ENCODE measurements around the gene TRPV3. TPM values are rescaled to one million over a fixed set of nuclear protein-coding genes. Genes with fewer than 3 reads are reported as not detected.
A peak's percentile ranks its signal among the peaks of the same experiment; 100 is the strongest.

The TRPV3 gene
- total and polyA plus RNA-seq, 2 of the 13 experiments (the other 11 are each of a cell fraction or from before 2014, with no cell fraction given) = 0.90 to 1.0 TPM

GRCh38 chr17:3533752-3534151 lies 23.9 kb downstream of the TRPV3 start:
- H4K20me1 ChIP-seq (ENCODE audit: insufficient read depth, low read length) = no peaks in the 10 kb centered on the region
- H2AFZ ChIP-seq (ENCODE audit: low read length) = no peak overlapping the region
- TF ChIP-seq ZKSCAN8 (CRISPR knock-in tag; IDR thresholded peaks at IDR 0.05; ENCODE audit: borderline replicate concordance) (peak; percentile 72), SMAD3 (CRISPR knock-in tag; IDR thresholded peaks at IDR 0.05) (no peak), POLR2AphosphoS2 (IDR thresholded peaks at IDR 0.05; ENCODE audit: low read depth, low read length) (no peak), ZNF503 (CRISPR knock-in tag; IDR thresholded peaks at IDR 0.05) (no peak), PTBP1 (IDR thresholded peaks at IDR 0.05; ENCODE audit: low read depth, low read length, poor library complexity, severe bottlenecking) (no peak)
- H3K9ac ChIP-seq (ENCODE audit: insufficient read depth, low read depth, low read length) = no peak overlapping the region
- no peaks in the 10 kb centered on the region for H3K27me3 ChIP-seq (ENCODE audit: control insufficient read depth in 1 of 2, insufficient read depth in 2 of 2, low read length in 2 of 2)
- H3K36me3 ChIP-seq (replicated peaks in 1 of 2; ENCODE audit: control insufficient read depth in 1 of 2, insufficient read depth in 2 of 2, low read length in 2 of 2) = no peaks in the 10 kb centered on the region
- FAIRE-seq (no peak), ATAC-seq (no peak), DNase-seq (ENCODE audit: low spot score) (no peak)
- no peaks in the 10 kb centered on the region for H3K79me2 ChIP-seq (ENCODE audit: insufficient read depth, low read length)
- ChIA-PET CTCF (ENCODE audit: low intra/inter-chr PET ratio, low total read pairs) (no interaction called here), POLR2A (no interaction called here)
- peaks cover 49% of the 10 kb centered on the region for H3K4me1 ChIP-seq (ENCODE audit: insufficient read depth, low read length)
- WGBS (ENCODE audit: low lambda C conversion rate) = 62% methylated on average over 5 of the region's 5 CpGs
- in situ Hi-C loops (cut with HindIII; ENCODE audit: extremely low pct_ligation_motif_present, low pct_unique_long_range_greater_than_20kb) (no loop called here), intact Hi-C loops (cut with micrococcal nuclease; ENCODE audit: unreplicated experiment) (loop anchor here (5.0 kb wide), 1 partner anchor 61 kb away; the partner anchor contains the start of gene SPATA22)
- no peaks in the 10 kb centered on the region for H3K9me3 ChIP-seq (ENCODE audit: low read length)
- H3K4me3 ChIP-seq (replicated peaks in 1 of 3; ENCODE audit: insufficient read depth in 1 of 3, low read depth in 2 of 3, low read length in 3 of 3) = no peak overlapping the region
- no peak overlapping the region for H3K27ac ChIP-seq (ENCODE audit: extremely low read length, insufficient read depth, low read length)
- BruUV-seq (replicated peaks) = no TSS peak
- no peak overlapping the region for H3K4me2 ChIP-seq (ENCODE audit: low read depth, low read length)

- intact Hi-C loops (cut with micrococcal nuclease; ENCODE audit: unreplicated experiment) (loop anchor here (5.0 kb wide), 1 partner anchor 60 kb away; the partner anchor contains the start of gene SPATA22), in situ Hi-C loops (cut with HindIII; ENCODE audit: extremely low pct_ligation_motif_present, low pct_unique_long_range_greater_than_20kb) (no loop called here)
- ATAC-seq (no peak), FAIRE-seq (no peak), DNase-seq (ENCODE audit: low spot score) (no peak)
- Histone ChIP-seq H3K4me2 (ENCODE audit: low read depth, low read length) (no peak overlapping the region), H3K9me3 (ENCODE audit: low read length) (no peaks in the 10 kb centered on the region), H3K4me3 (replicated peaks in 1 of 3; ENCODE audit: insufficient read depth in 1 of 3, low read depth in 2 of 3, low read length in 3 of 3) (no peak overlapping the region), H3K27ac (ENCODE audit: extremely low read length, insufficient read depth, low read length) (no peak overlapping the region), H3K4me1 (ENCODE audit: insufficient read depth, low read length) (peaks cover 49% of the 10 kb centered on the region), H3K79me2 (ENCODE audit: insufficient read depth, low read length) (no peaks in the 10 kb centered on the region), H3K9ac (ENCODE audit: insufficient read depth, low read depth, low read length) (no peak overlapping the region), H4K20me1 (ENCODE audit: insufficient read depth, low read length) (no peaks in the 10 kb centered on the region), H3K27me3 (ENCODE audit: control insufficient read depth in 1 of 2, insufficient read depth in 2 of 2, low read length in 2 of 2) (no peaks in the 10 kb centered on the region), H3K36me3 (replicated peaks in 1 of 2; ENCODE audit: control insufficient read depth in 1 of 2, insufficient read depth in 2 of 2, low read length in 2 of 2) (no peaks in the 10 kb centered on the region), H2AFZ (ENCODE audit: low read length) (no peak overlapping the region)
- TF ChIP-seq KDM5A (IDR thresholded peaks at IDR 0.05; ENCODE audit: borderline replicate concordance, low read length) (no peak), ZNF569 (CRISPR knock-in tag; IDR thresholded peaks at IDR 0.05; ENCODE audit: borderline replicate concordance) (no peak), ZBTB2 (CRISPR knock-in tag; IDR thresholded peaks at IDR 0.05; ENCODE audit: low read depth) (no peak), BORCS8-MEF2B (CRISPR knock-in tag; IDR thresholded peaks at IDR 0.05) (no peak), MIER2 (CRISPR knock-in tag; IDR thresholded peaks at IDR 0.05) (no peak), ZNF615 (CRISPR knock-in tag; IDR thresholded peaks at IDR 0.05; ENCODE audit: borderline replicate concordance) (no peak), ZNF292 (CRISPR knock-in tag; IDR thresholded peaks at IDR 0.05; ENCODE audit: borderline replicate concordance, low read depth) (no peak), RFX3 (CRISPR knock-in tag; IDR thresholded peaks at IDR 0.05) (no peak), RCOR2 (CRISPR knock-in tag; IDR thresholded peaks at IDR 0.05) (no peak), MTA3 (CRISPR knock-in tag; IDR thresholded peaks at IDR 0.05) (no peak), DPF2 (CRISPR knock-in tag; IDR thresholded peaks at IDR 0.05; ENCODE audit: borderline replicate concordance, low read depth) (no peak), ZNF7 (CRISPR knock-in tag; IDR thresholded peaks at IDR 0.05) (no peak)
- WGBS (ENCODE audit: low lambda C conversion rate) = 97% methylated on average over 3 of the region's 10 CpGs
- ChIA-PET CTCF (ENCODE audit: low intra/inter-chr PET ratio, low total read pairs) (no interaction called here), POLR2A (no interaction called here)
- BruUV-seq (replicated peaks) = no TSS peak
Measured at GRCh38 chr17:3532859-3533142, 24.8 kb downstream of the TRPV3 start.
